ENCODE measurements around the gene RUVBL2.

GRCh38 chr19:48961051-48961649 is 32.5 kb upstream of the RUVBL2 start:
- TF ChIP-seq CTCF (conservative IDR thresholded peaks at IDR 0.05; ENCODE audit: low read depth, low read length) (no peak), EZH2 (IDR thresholded peaks at IDR 0.05; ENCODE audit: borderline replicate concordance, low read depth, low read length, poor library complexity, severe bottlenecking) (no peak)
